Measurements from ENCODE around the gene PDZK1IP1.

The PDZK1IP1 gene, protein sequence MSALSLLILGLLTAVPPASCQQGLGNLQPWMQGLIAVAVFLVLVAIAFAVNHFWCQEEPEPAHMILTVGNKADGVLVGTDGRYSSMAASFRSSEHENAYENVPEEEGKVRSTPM

GRCh38 chr1:47189844-47190508 is at the start of gene PDZK1IP1:
PDZK1IP1 (minus strand) TSS chr1:47190036; CDS start chr1:47189932, 104 bp downstream.
- DNase-seq (ENCODE audit: low spot score) = peak; percentile 64

- no peak for DNase-seq (ENCODE audit: low spot score)
These were observed 49.2 kb upstream of the PDZK1IP1 start for GRCh38 chr1:47238935-47239592.

DNA sequence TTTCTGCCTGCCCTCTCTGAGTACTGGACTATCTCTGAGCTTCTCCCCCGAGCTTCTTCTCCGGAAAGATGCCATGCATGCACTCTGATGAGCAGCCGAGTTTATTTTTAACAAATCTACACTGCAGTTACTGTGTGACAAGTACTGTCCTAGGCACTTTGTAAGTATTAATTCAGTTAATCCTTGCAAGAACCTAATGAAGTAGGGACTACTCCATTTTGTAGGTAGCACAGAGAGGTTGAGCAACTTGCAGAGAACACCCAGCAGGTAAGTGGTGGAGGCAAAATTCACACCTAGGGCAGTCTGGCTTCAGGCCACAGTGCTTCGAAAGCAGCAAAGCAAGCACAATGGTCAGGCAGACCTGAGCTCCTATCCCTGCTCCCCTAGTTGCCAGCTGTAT is 46.0 kb upstream of the PDZK1IP1 start:
- DNase-seq (ENCODE audit: low spot score) = peak; percentile 11

DNA sequence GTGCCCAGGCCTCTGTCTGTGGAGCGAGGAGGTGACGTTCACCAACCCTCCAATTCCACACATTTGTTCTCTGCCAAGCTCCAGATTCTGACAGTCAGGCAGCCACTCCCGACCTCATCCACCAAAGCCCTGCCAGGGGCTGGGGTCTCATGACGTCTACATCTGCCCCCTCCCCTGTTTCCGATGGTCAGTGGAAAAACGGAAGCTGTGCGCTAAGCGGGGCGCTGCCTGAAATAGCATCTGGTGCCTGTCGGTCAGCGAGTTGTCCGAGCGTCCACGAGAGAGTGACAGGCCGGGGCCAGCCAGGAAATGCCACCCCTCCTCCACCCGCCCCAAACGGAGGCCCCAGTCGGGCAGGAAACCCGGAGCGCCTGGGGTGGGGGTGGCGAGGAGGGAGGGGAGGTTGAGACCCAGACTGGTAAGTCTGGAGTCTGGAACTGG is 45.4 kb upstream of the PDZK1IP1 start:
- peak; percentile 60 for DNase-seq (ENCODE audit: low spot score)

DNA sequence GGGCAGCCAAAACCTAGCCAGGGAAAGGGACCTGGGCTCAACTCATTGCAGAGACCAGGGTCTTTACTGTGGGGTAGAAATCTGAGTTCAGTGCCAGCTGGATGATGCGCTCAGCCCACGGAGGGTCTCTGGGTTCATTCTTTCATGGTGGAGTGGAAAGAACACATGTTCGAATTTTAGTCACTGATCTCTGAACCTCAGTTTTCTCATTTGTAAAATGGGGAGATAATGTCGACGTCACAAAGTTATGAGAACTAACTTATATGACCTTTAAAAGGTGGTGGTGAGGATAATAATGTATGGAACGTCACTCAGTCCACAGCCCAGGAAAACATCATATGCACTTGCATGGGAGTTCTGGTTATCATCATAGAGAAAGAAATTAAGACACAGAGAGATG is 43.4 kb upstream of the PDZK1IP1 start:
- DNase-seq (ENCODE audit: low spot score) = peak; percentile 46

DNA sequence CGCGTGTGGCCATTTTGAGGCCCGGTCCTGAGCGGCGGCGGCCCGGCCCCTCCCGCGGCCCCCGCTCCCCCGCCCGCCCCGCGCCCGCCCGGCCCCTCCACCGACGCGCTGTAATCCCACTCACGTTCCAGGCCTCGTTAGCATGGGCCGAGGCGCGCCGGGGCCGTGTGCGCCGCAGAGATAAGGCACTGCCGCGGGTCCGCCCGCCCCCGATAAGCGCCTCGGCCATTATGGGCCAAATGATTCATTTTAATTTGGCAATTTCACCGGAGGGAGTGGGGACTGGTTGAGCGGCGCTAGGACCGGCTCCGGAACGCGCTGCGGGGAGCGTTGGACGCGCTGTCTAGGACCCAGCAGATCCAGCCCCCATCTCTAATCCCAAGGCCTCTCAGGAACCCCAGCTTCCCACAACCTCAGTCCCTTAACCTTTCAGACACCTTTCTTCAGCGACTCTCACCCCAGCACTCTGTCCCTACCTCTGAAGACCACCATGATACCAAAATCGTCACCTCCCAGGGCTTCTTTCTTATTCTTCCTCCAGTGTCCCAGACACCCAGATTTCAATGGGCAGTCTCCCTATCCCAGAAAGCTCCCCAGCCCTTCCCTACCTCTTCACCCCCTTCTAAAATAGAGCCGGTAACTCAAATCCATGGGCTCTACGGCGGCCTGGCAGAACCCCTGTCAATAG is 42.5 kb upstream of the PDZK1IP1 start, which contains the start of gene TAL1:
TAL1 (minus strand) TSS at position 39 of the 688 bp plus-strand sequence. CDS start 6,337 bp downstream, outside the sequence.
- no peak for DNase-seq (ENCODE audit: low spot score)

DNA sequence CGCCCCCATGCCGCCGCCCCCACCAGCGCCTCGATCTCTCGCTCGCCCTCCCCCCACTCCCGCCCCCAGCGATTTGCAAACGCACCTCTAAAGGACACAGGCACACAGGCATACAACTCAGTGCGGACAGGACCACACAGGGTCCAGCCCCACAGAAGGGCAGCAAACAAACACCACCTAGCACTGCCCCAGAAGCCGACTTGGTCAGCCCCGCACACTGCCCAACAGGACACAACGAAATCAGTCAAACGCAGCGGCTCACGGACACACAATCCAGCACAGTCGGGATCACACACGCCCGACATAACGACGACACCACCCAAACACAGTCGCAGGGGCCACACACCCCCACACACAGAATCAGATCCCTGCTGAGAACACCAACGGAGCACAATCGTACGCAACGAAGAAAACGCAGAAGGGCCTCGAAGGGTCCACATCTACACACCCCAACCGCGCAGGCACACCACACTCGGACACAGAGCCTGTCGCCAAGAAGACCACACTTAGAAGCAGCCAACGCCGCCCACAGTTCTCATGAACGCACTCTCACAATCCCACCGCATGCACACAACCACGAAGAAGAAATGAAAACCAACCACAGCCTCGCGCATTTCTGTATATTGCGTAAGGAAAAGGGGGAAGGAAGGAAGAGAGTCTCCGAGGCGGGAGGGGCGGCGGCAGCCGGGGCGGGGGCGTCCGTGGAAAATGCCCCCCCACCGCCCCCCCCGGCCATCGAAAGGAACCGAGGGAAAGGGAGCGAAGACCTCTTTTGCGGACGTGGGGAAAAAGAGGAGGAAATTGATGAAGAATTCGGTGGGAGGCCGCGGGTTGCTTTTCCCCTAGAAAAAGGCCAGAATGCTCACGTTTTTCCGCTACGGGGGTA is 41.7 kb upstream of the PDZK1IP1 start:
- peak; percentile 83 for DNase-seq (ENCODE audit: low spot score)

DNA sequence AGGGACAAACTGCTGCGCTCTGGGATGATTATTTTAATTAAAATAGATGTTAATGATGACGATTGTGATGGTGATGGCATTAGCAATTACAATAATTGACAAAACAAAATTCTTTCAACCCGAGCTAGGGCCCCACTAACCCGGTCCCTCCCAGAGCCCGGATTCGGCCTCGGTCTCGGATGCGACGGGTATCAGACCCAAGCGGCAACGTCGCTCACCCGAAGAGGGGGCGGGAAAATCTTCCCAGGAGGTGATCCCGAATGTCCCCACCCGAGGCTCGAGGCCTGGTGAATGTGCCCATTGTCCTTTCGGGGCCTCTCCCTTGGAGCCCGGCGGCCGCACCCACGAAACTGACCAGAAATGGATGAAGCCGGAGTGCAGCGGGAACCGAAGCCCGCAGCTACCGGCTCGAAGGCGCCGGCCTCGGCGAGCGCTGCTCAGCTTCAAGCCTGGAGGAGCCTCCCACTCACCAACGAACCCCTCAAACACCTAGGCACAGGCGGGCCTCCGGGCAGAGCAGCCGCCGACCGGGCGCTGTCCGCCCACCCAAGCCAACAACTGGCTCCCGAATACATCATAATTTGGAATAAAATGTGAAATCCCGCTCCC is 41.0 kb upstream of the PDZK1IP1 start:
- peak; percentile 74 for DNase-seq (ENCODE audit: low spot score)

DNA sequence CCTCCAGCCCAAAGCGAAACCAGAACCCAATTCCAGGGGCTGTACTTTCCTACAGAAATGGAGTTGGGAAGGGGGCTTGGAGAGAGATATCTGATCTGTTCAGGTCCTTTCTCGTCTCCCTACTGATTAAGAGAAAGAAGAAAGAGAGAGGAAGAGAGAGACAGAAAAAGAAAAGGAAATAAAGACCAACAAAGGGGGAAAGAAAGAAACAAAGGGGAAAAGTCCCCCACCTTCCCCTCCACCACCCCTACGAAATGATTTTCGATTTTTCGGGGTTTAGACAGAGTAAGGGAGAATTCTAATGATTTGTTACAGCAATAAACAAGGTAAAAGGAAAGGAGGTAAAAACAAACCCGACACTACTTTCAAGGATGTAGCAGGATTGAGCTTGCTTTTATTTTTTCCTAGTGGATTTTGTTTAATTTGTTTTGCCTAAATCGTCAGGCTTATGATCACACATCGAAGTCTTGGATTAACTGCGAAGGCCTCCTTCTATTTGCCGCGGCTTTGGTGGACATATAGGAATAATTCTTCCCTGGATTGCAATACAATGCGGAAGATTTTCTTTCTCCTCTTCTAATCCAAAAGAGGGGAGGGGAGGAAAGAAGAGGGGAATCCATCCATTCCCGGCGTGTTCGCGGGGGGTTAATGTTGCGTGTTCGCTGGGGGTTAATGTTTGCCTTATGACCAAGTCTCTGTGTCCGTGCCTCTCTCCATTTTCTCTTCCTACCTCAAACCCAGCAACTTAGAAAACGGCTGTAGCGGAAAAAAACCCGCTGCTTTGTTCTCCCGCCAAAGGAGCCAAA is 40.3 kb upstream of the PDZK1IP1 start:
- no peak for DNase-seq (ENCODE audit: low spot score)

- peak; percentile 65 for DNase-seq (ENCODE audit: low spot score)
These were observed 39.4 kb upstream of the PDZK1IP1 start for GRCh38 chr1:47229031-47229885.

- no peak for DNase-seq (ENCODE audit: low spot score)
These were observed 38.8 kb upstream of the PDZK1IP1 start for GRCh38 chr1:47228644-47229030.

DNA sequence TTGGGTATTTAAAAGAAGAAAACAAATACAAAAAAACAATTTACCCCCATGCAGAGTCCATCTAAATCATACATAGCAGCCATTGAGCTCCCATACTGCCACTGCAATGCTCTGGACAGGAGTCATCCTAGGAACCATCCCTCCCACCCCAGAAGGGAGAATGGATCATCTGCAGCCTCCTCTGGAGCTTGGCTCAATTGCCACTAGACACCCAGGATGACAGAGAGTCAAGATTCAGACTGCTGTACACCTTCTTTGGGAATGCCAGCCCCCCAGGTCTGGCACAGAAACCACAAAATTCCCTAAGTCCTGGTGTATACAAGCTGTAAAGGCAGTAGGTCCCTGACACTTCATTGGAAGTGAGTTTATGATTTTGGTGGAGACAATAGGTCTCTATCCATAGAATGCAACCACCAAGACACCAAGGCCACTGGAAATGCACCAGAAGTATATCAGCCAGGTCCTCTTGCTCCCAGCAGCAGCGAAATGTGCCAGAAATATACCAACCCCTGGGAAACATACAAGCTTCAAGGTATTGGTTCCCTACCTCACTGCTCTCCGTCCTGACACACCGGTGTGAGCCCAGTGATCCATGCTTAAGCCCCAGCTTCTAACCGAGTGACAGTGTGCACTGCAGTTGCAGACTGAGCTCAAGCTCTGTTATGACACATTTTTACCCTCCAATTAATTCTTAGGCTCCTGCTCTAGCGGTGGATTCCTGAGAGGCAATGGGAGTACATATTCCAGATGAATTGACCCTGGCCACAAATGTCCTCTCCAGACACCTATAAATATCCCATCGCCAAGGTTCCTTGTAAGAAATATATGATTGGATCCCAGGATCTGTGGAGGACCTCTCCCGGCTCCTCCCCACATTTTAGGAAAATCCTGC is 37.8 kb upstream of the PDZK1IP1 start:
- peak; percentile 42 for DNase-seq (ENCODE audit: low spot score)

GRCh38 chr1:47226839-47227215 is 37.0 kb upstream of the PDZK1IP1 start:
- no peak for DNase-seq (ENCODE audit: low spot score)

DNA sequence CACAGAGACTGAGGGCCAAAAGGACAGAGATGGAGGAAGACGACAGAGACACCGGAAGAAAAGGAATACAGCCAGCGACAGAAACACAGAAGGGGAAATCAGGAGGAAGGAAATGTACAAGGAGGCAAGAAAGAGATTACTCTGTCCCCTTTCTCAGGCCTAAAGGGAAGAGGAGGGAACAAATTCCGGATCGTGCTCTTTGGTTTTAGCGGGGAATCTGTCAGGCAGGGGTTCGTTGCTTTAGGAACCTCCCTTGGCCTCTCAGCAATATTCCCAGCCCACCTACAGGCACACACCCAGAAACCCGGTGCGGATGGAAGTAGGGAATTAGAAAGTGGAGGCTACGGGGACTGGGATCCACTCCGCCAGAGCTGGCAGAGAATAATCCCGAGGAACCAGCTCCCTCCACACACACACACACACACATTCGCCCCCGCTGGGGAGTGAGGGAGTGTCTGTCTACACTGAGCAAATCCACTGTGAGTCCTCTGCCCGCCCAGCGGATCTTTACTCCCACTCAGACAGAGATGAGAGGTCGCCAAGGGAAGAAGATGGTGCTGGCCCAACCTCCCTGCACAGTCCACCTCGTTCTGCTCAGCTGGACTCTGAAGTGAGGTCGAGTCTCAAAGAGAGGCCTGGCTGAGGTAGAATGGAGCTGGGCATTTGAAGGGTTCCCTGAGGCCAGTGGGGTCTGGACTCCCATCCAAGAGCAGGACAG is 36.4 kb upstream of the PDZK1IP1 start:
- DNase-seq (ENCODE audit: low spot score) = peak; percentile 58

GRCh38 chr1:47225430-47226100 is 35.7 kb upstream of the PDZK1IP1 start:
- DNase-seq (ENCODE audit: low spot score) = peak; percentile 57

- peak; percentile 64 for DNase-seq (ENCODE audit: low spot score)
These were observed 35.0 kb upstream of the PDZK1IP1 start for GRCh38 chr1:47224676-47225399.

Measured in left forelimb (tissue), 1 donor.